Small intestine (tissue), 7 donors: Measurements from ENCODE around the gene PHTF1. TPM values are rescaled to one million over a fixed set of nuclear protein-coding genes. Genes with fewer than 3 reads are reported as not detected.

ENCODE experiments used
- DNase-seq, 2 donors: peaks; one replicate each; pipeline versions ENCODE4 v3.0.0 to v3.0.0-alpha.2; 2013
- FAIRE-seq: peaks from 2 replicates; lab custom pipeline; 2012; peaks lifted over from hg19 to GRCh38; lab: Jason Lieb, UNC
- H3K27ac ChIP-seq, 3 donors: one replicate each; pipeline ENCODE4 v1.5.1; 2013; ENCODE audit warnings: low read length in 2 of 3, mild to moderate bottlenecking in 2 of 3, control low read depth in 1 of 3, inconsistent platforms in 1 of 3, low read depth in 1 of 3, moderate library complexity in 1 of 3
- H3K27me3 ChIP-seq, 3 donors: one replicate each; pipeline ENCODE4 v1.6.1; 2013; ENCODE audit warnings: low read length in 3 of 3, inconsistent platforms in 1 of 3; ENCODE audit not compliant: control insufficient read depth in 3 of 3, insufficient read depth in 3 of 3
- H3K36me3 ChIP-seq, 3 donors: one replicate each; pipeline ENCODE4 v1.6.1; 2013; ENCODE audit warnings: low read length in 3 of 3, inconsistent platforms in 1 of 3, low read depth in 1 of 3, mild to moderate bottlenecking in 1 of 3, moderate library complexity in 1 of 3; ENCODE audit not compliant: control insufficient read depth in 3 of 3, insufficient read depth in 2 of 3
- H3K4me1 ChIP-seq, 3 donors: one replicate each; pipeline ENCODE4 v1.6.1; 2013; ENCODE audit warnings: low read length in 2 of 3, inconsistent platforms in 1 of 3, low read depth in 1 of 3, mild to moderate bottlenecking in 1 of 3, moderate library complexity in 1 of 3; ENCODE audit not compliant: control insufficient read depth in 3 of 3, insufficient read depth in 2 of 3
- H3K4me3 ChIP-seq, 3 donors: one replicate each; pipeline ENCODE4 v1.5.1; 2013; ENCODE audit warnings: low read length in 3 of 3, control low read depth in 1 of 3, inconsistent platforms in 1 of 3, low read depth in 1 of 3, mild to moderate bottlenecking in 1 of 3, moderate library complexity in 1 of 3
- H3K9me3 ChIP-seq, 2 donors: one replicate each; pipeline ENCODE4 v1.6.1; 2013; ENCODE audit warnings: low read depth in 1 of 2, low read length in 1 of 2; ENCODE audit not compliant: control insufficient read depth in 2 of 2, insufficient read depth in 1 of 2
- whole genome bisulfite sequencing, 3 donors: extraction: QIAGEN DNeasy Blood & Tissue Kit; methylation state at CpG; one replicate each; pipeline ENCODE4 v1.1.7; 2013; 5-methylcytosine and 5-hydroxymethylcytosine counted together
- polyA plus RNA-seq, 4 donors: library from polyadenylated mRNA; stranded (reverse) in 3 of 4; unstranded in 1 of 4; fragments of 200-250 nt in 3 of 4; fragments of 120-200 nt in 1 of 4; gene quantifications; one replicate each; pipeline versions ENCODE4 v1.2.1 to v1.2.3, GENCODE V29; 2013
- donor health status: healthy with polysubstance abuse.
- donor health status: control.
- donor health status: control.
- donor health status: Bipolar disorder and iron deficiency.
- donor health status: healthy.

The PHTF1 gene
- polyA plus RNA-seq, 4 donors = 0.67 to 6.7 (median 3.9) TPM

DNA sequence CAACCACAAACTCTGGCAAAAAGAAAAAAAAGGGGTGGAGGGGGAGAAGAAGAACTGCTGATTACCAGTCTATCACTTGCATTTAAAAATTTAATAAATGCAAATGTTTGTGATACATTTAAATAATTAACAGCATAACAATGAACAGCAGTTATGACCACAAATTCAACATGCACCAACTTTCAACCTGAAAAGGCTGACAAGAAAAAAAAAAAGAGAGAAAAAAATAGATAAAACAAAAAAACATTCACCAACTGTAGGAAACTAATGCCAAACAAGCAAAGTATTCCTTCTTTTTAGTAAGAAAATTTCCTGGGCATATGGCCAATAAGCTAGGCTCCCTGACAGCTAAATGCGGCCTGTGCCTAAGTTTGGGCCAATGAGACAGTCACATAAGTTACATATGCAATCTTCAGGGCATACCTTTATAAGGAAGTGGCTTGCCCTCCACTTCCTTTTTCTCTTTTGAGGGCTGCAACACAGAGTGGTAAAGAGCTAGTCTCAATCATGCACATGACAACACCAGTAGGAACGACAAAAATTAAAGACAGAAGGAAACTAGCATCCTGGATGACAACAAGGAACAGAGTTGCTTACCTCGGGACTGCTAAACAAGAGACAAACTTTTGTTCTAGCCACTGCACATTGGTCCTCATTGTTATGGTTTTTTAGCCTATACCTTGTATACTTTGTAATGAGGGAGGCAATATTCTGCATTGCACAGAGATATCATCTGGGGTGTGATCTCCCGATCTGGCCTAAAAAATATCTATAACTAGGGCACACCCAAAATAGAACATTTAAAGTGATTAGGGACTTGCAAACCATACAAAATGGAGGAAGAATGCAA is 24.2 kb upstream of the PHTF1 start:
- peaks cover 0 to 2% (median 0%) of the 10 kb centered on the region in 3 donors for H3K36me3 ChIP-seq
- WGBS, 3 donors = 27 to 57% (median 40%) methylated on average over 4 of the region's 4 CpGs
- H3K9me3 ChIP-seq = no peaks in the 10 kb centered on the region
- H3K27me3 ChIP-seq = no peaks in the 10 kb centered on the region
- FAIRE-seq (no peak), DNase-seq (peak in 1 of 2 donors; percentile 61)
- no peak overlapping the region for H3K4me3 ChIP-seq
- peaks cover 0 to 21% (median 6%) of the 10 kb centered on the region in 3 donors for H3K4me1 ChIP-seq
- H3K27ac ChIP-seq = peak overlapping the region; percentile 5 to 20 (median 19)

DNA sequence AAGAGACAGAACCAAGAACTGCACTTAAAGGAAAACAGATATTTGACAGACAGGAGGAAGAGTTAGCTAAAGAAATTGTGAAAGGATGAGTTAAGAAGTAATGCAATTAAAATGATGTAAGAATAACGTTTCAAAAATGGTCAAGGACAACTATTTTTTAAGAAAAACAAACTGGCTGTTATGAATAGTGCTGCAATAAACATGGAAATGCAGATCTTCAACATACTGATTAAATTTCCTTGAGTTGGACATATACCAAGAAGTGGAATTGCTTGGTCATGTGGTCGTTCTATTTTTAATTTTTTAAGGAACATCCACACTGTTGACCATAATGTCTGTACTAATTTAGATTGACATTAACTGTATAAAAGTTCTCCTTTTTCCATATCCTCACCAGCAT is 23.1 kb upstream of the PHTF1 start:
- Histone ChIP-seq H3K9me3 (no peaks in the 10 kb centered on the region), H3K36me3 (peaks cover 0 to 2% (median 0%) of the 10 kb centered on the region in 3 donors), H3K27me3 (no peaks in the 10 kb centered on the region), H3K4me3 (no peak overlapping the region), H3K4me1 (peaks cover 0 to 19% (median 6%) of the 10 kb centered on the region in 3 donors), H3K27ac (no peak overlapping the region)
- no peak for FAIRE-seq
- DNase-seq = no peak
- WGBS, 3 donors = 41 to 59% (median 54%) methylated on average over 2 of the region's 2 CpGs

DNA sequence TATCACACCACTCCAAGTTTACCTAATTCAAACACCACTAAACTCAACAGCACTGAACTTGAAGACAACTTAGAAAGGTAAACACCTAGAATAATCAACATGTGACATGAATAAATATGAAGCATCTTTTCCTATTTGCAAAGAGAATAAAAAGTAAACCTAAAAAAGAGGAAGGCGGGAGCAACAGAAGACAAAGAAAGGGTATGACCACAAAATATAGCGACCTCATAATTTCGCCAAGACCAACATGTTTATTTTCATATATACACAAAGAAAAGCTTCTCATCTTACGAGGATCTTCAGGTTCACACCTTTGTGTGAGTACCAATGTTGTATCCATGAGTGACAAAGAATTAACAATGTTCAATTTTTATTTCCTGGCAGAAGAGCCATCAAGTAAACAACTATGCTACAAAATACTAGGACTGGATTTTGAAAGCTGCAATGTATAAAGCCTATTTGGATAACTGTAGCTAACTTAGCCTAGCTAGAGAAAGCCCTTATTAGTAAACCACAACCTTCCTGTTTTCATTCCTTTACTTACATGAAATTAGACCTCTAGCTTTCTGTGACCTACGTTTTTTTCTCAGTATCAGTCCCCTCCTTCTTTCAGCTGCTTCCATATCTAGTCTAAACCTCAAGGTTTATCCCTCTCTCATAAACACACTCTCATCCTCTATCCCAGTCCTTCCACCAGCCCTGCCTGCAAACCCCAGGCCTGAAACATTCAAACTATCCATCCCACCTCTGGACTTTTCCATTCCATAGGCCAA is 21.3 kb upstream of the PHTF1 start:
- H3K36me3 ChIP-seq = peaks cover 2 to 4% (median 3%) of the 10 kb centered on the region in 3 donors
- no peaks in the 10 kb centered on the region for H3K9me3 ChIP-seq
- H3K27ac ChIP-seq = peak overlapping the region in 1 of 3 donors; percentile 68
- 59 to 76% (median 61%) methylated on average over 5 of the region's 5 CpGs for WGBS, 3 donors
- peaks cover 0 to 16% (median 6%) of the 10 kb centered on the region in 3 donors for H3K4me1 ChIP-seq
- peak in 1 of 2 donors; percentile 22 for DNase-seq
- H3K27me3 ChIP-seq = no peaks in the 10 kb centered on the region
- no peak overlapping the region for H3K4me3 ChIP-seq
- FAIRE-seq = no peak

DNA sequence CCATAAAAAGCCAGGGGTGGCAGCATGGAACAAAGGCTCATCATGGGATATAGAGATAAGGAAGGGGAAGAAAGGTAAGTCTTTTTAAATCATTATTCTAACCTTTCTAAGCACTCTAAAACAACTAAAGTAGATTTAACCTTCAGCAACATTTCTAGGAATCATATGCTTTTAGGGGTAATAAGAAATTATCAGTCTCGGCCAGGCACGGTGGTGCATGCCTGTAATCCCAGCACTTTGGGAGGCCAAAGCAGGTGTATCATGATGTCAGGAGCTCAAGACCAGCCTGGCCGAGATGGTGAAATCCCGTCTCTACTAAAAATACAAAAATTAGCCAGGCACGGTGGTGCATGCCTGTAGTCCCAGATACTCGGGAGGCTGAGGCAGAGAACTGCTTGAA is 20.3 kb upstream of the PHTF1 start:
- peaks cover 0 to 16% (median 4%) of the 10 kb centered on the region in 3 donors for H3K4me1 ChIP-seq
- H3K9me3 ChIP-seq = no peaks in the 10 kb centered on the region
- FAIRE-seq = no peak

DNA sequence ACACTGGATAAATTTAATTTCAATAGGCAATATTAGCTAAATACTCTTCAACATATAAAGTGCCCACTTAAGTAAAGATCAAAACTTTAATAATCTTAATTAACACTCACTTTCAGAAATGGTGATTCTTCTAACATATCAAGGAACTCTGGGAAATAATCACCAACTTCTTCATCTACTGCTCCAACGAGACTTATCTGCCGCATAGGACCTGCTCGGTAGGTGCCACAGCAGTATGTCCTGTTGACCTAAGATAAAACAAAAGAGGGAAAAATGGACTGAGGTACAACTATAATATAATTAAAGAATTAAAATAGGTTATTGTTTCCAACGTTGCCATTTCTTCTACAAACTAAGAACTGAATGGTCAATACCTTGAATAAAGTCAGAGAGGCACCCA is 18.3 kb upstream of the PHTF1 start:
- Histone ChIP-seq H3K27me3 (no peaks in the 10 kb centered on the region), H3K36me3 (peaks cover 2 to 18% (median 3%) of the 10 kb centered on the region in 3 donors), H3K4me3 (no peak overlapping the region), H3K27ac (no peak overlapping the region), H3K4me1 (peaks cover 0 to 11% (median 0%) of the 10 kb centered on the region in 3 donors), H3K9me3 (no peaks in the 10 kb centered on the region)
- DNase-seq (no peak), FAIRE-seq (no peak)
- 75 to 88% (median 81%) methylated on average over 4 of the region's 4 CpGs for WGBS, 3 donors

More for the DNA sequence above, 20.3 kb upstream of the PHTF1 start:
- Histone ChIP-seq H3K4me3 (no peak overlapping the region), H3K36me3 (peaks cover 2 to 10% (median 3%) of the 10 kb centered on the region in 3 donors), H3K27ac (no peak overlapping the region), H3K27me3 (no peaks in the 10 kb centered on the region)
- DNase-seq = no peak
- 94 to 96% (median 94%) methylated on average over 6 of the region's 6 CpGs for WGBS, 3 donors

DNA sequence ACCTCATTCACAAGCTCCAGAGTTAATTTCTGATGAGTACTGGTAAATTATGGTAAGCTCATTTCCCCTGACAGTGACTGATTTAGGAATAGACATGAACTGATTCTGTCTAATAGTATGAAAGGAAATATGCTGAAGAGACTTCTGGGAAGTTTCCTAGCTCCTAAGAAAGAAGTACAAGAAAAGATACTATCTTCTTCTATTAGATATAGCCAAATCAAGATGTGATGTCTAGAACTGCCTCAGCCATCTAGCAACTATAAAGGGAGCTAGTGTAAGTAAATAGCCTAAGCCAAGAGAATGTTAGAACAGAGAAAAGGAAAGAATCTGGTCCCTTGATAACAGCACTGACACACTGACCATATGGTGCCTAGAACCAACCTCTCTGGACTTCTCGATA is 10.7 kb upstream of the PHTF1 start:
- FAIRE-seq (no peak), DNase-seq (no peak)
- H3K4me1 ChIP-seq = peaks cover 0 to 5% (median 2%) of the 10 kb centered on the region in 3 donors
- H3K27ac ChIP-seq = no peak overlapping the region
- H3K4me3 ChIP-seq = no peak overlapping the region
- no peaks in the 10 kb centered on the region for H3K9me3 ChIP-seq
- peaks cover 2 to 18% (median 9%) of the 10 kb centered on the region in 3 donors for H3K36me3 ChIP-seq
- WGBS, 3 donors = 60 to 96% (median 89%) methylated on average over 1 of the region's 1 CpG
- H3K27me3 ChIP-seq = no peaks in the 10 kb centered on the region

DNA sequence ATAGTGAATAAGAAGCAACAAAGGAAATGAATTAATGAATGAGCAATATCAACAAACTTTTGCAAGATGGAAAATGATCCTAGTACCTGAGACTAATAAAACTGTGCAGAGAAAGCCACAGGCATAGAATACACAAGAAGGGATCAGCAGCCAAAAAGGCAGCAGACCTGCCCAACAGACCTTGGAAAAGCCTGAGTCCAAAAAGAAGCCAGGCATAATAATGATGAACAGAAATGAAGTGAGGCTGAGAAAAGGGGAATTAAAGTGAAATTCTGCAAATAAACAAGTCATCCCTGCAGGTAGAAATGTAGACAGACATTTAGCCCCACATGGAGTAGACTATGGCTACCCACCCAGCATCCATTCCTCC is 10.3 kb upstream of the PHTF1 start:
- Histone ChIP-seq H3K36me3 (peaks cover 2 to 18% (median 8%) of the 10 kb centered on the region in 3 donors), H3K9me3 (no peaks in the 10 kb centered on the region), H3K27me3 (no peaks in the 10 kb centered on the region), H3K4me3 (no peak overlapping the region), H3K4me1 (peaks cover 0 to 5% (median 2%) of the 10 kb centered on the region in 3 donors), H3K27ac (no peak overlapping the region)
- DNase-seq (no peak), FAIRE-seq (no peak)

DNA sequence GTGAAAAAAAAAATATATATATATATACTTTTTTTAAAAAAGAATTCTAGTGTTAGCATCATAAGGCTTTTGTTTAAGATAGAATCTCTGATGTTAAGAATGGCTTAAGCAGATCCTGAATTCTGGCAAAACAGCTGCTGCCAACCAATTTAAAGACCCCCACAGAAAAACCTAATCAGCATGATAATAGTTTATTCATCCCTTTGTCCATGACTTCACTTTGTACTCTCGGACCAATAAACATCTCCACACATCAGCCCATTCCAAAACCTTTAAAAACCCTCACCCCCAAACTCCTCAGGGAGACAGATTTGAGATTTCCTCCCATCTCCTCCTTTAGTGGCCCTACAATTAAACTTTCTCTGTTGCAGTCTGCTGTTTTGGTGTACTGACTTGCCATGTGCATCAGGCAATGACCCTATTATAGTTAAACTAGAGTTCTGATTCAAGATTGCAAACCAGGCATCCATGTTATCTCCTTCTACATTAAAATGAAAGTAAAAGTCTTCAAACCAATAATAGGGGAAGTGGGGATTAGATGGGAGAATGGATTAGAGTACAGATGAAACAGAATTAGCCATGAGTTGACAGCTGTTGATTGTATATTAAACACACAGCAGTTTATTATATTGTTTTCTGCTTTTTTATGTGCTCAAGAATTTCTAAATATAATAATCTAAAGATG is 9.8 kb upstream of the PHTF1 start:
- Histone ChIP-seq H3K9me3 (no peaks in the 10 kb centered on the region), H3K4me3 (no peak overlapping the region), H3K27me3 (no peaks in the 10 kb centered on the region), H3K4me1 (peaks cover 0 to 5% (median 2%) of the 10 kb centered on the region in 3 donors), H3K36me3 (peaks cover 2 to 18% (median 4%) of the 10 kb centered on the region in 3 donors), H3K27ac (no peak overlapping the region)
- 88 to 97% (median 96%) methylated on average over 1 of the region's 1 CpG for WGBS, 3 donors
- DNase-seq (no peak), FAIRE-seq (no peak)
